Measurements from ENCODE around the gene HJURP.

- TF ChIP-seq POLR2A (IDR thresholded peaks at IDR 0.05), result no peak
- TF ChIP-seq CTCF (IDR thresholded peaks at IDR 0.05), result no peak
Observed at GRCh38 chr2:233818639-233819621, 35.4 kb downstream of the HJURP start.
